Smooth muscle cell (in vitro differentiated cells): ENCODE measurements around the gene AFF3. TPM values are rescaled to one million over a fixed set of nuclear protein-coding genes. Genes with fewer than 3 reads are reported as not detected.
A peak's percentile ranks its signal among the peaks of the same experiment; 100 is the strongest.
"Not testable (repeated sequence)": the region's sequence is repeated elsewhere in the genome, so short reads cannot be mapped to it uniquely, and the experiment has no call there.

Experiments used
- DNase-seq: peaks from one replicate; lab custom pipeline; 2025; ENCODE audit not compliant: unreplicated experiment; lab: John Stamatoyannopoulos, UW
- H2AFZ ChIP-seq: fragments of 200-600 bp; sonication (generic); 2 replicates; pipeline ENCODE4 v1.6.0; 2016; ENCODE audit warnings: antibody characterized with exemption, low read depth, mild to moderate bottlenecking
- H3F3A ChIP-seq: fragments of 200-600 bp; sonication (generic); 2 replicates; pipeline ENCODE4 v1.6.0; 2017; ENCODE audit warnings: antibody characterized with exemption, low read depth
- H3K27ac ChIP-seq: fragments of 200-600 bp; sonication (generic); 2 replicates; pipeline ENCODE4 v1.5.1; 2016; ENCODE audit warnings: low read depth, mild to moderate bottlenecking
- H3K27me3 ChIP-seq: fragments of 200-600 bp; sonication (generic); 2 replicates; pipeline ENCODE4 v1.6.1; 2016; ENCODE audit warnings: low read depth, mild to moderate bottlenecking
- H3K36me3 ChIP-seq: fragments of 200-600 bp; sonication (generic); 2 replicates; pipeline ENCODE4 v1.5.1; 2016; ENCODE audit warnings: low read depth
- H3K4me1 ChIP-seq: fragments of 200-600 bp; sonication (generic); 2 replicates; pipeline ENCODE4 v1.5.1; 2016; ENCODE audit warnings: low read depth
- H3K4me2 ChIP-seq: fragments of 200-600 bp; sonication (generic); 2 replicates; pipeline ENCODE4 v1.6.0; 2016; ENCODE audit warnings: mild to moderate bottlenecking
- H3K4me3 ChIP-seq: fragments of 200-600 bp; sonication (generic); 2 replicates; pipeline ENCODE4 v1.5.1; 2016; ENCODE audit warnings: mild to moderate bottlenecking
- H3K79me2 ChIP-seq: fragments of 200-600 bp; sonication (generic); 2 replicates; pipeline ENCODE4 v1.6.0; 2016; ENCODE audit warnings: low read depth, mild to moderate bottlenecking
- H3K9ac ChIP-seq: fragments of 200-600 bp; sonication (generic); 2 replicates; pipeline ENCODE4 v1.6.0; 2016; ENCODE audit warnings: low read depth
- H3K9me3 ChIP-seq: fragments of 200-600 bp; sonication (generic); replicated peaks from 2 replicates; pipeline ENCODE4 v1.5.1; 2016; ENCODE audit warnings: low read depth
- H4K20me1 ChIP-seq: fragments of 200-600 bp; sonication (generic); 2 replicates; pipeline ENCODE4 v1.6.0; 2016; ENCODE audit warnings: low read depth
- CTCF ChIP-seq: fragments of 200-600 bp; sonication (generic); IDR thresholded peaks from 2 replicates; pipeline ENCODE4 v1.5.1; 2017; ENCODE audit warnings: borderline replicate concordance, mild to moderate bottlenecking, antibody characterized with exemption; ENCODE audit not compliant: insufficient read depth, poor library complexity, severe bottlenecking
- WGBS: methylation state at CpG from one replicate; pipeline ENCODE4 v1.1.7; 2016; ENCODE audit warnings: low lambda C conversion rate; 5-methylcytosine and 5-hydroxymethylcytosine counted together
- polyA plus RNA-seq: library from polyadenylated mRNA; unstranded; fragments of >200 nt; fragmentation: Nextera tagmentation; extraction: Ambion mirVana; gene quantifications from 2 replicates; pipeline ENCODE4 v1.2.1, GENCODE V29; 2016
- total RNA-seq: library from RNA; depleted of rRNA; stranded (reverse); fragments of >200 nt; gene quantifications from 2 replicates; pipeline ENCODE4 v1.2.3, GENCODE V29; 2014

AFF3 gene
- total and polyA plus RNA-seq, 2 experiments from 2014 or later, result 0.27 to 0.39 TPM

DNA sequence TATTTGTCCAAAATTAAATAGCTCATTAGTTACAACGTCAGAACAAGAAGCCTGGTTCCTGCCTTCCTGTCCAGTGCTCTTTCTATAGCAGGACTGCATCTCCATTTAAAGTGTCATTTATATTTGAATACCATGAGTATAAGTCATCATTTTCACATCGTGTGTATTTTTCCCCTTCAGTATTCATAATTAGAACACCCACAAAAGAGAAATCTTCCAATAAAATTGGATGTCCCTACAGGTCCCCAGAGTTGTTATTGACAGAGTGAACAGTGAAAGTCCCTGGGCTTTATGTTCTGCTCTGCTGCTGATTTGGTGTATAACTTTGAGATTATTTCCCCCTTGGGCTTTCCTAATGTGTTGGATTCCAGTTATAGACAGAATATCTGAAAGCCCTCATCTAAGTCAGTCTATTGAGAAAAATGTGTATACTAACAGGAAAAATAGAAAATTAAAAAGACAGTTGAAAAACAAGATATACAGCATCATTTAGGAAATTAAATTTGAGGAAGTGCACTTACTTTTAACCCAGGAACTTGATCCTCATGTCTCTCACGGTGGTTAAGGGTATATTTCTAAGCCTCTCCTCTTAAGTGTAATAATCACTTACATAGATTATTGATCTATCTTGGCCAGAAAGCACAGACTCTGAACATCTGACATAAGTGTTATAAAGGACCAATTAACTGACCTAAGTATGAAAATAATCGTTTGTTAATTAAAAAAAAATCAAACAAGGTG is 637.4 kb downstream of the AFF3 start:
- Histone ChIP-seq H2AFZ (no peak overlapping the region), H3K9ac (no peak overlapping the region), H3F3A (no peaks in the 10 kb centered on the region), H3K4me2 (no peak overlapping the region), H3K4me3 (no peak overlapping the region), H3K36me3 (no peaks in the 10 kb centered on the region), H3K79me2 (no peaks in the 10 kb centered on the region), H3K4me1 (no peaks in the 10 kb centered on the region), H3K27ac (no peak overlapping the region), H4K20me1 (no peaks in the 10 kb centered on the region), H3K9me3 (no peaks in the 10 kb centered on the region), H3K27me3 (peaks cover 4% of the 10 kb centered on the region)
- WGBS, result 72% methylated on average over 4 of the region's 4 CpGs
- no peak for TF ChIP-seq CTCF
- DNase-seq, result no peak

DNA sequence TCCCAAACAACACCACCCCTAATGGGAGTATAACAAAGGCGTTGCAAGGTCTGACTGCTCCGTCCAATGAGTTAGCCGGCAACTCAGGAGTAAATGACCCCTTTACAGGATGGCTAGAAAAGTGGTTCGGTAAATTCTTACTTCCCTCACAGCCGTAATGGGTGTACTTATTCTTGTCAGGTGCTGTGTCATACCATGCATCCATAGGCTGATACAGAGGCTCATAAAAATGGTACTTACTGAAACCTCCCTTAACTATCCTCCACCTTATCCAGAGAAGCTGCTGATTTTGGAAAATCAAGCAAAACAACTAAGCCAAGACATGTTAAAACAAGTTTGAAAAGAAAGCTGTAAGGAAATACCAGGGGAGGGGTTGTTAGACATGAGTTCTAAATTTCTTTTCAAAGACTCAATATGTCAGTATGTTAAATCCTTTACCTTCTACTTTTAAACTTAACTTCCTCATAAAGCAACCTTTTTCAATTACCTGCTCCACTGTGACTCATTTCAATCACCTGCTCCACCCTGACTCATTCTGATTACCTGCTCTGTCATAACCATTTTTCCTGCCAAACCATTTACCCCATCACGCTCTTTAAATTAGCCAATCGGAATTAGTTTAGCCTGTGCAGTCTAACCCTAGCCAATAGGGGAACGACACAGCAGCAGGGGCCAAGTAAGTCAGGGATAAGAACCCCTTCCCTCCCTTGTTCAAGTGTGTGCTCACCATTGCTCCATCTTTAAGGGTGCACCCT is 638.6 kb downstream of the AFF3 start:
- H3K4me2 ChIP-seq, H3K9me3 ChIP-seq, H3K4me3 ChIP-seq, H4K20me1 ChIP-seq, H3K27me3 ChIP-seq, H3F3A ChIP-seq, H2AFZ ChIP-seq, H3K79me2 ChIP-seq, H3K4me1 ChIP-seq, H3K36me3 ChIP-seq, DNase-seq: not testable (repeated sequence)
- WGBS, result 89% methylated on average over 8 of the region's 8 CpGs
- Histone ChIP-seq H3K9ac (peak overlapping the region; percentile 23), H3K27ac (peak overlapping the region; percentile 45)

GRCh38 chr2:99496021-99496420 is 646.4 kb downstream of the AFF3 start:
- Histone ChIP-seq H3K27ac (no peak overlapping the region), H3K4me1 (no peaks in the 10 kb centered on the region), H3K36me3 (no peaks in the 10 kb centered on the region), H4K20me1 (no peaks in the 10 kb centered on the region), H3K9me3 (no peaks in the 10 kb centered on the region), H3K4me2 (no peak overlapping the region), H3K4me3 (no peak overlapping the region), H3K27me3 (no peaks in the 10 kb centered on the region), H3K9ac (no peak overlapping the region), H3K79me2 (no peaks in the 10 kb centered on the region), H2AFZ (no peak overlapping the region), H3F3A (no peaks in the 10 kb centered on the region)
- 98% methylated on average over 2 of the region's 2 CpGs for WGBS
- no peak for DNase-seq
- no peak for TF ChIP-seq CTCF

Other genes starting within 250 kb of the AFF3 start
- 1.3 and 1.4 TPM in 2 replicates for gene LONRF2, start 179.9 kb upstream of the AFF3 start, total RNA-seq
- gene LONRF2, start 179.9 kb upstream of the AFF3 start, polyA plus RNA-seq, result 0.06 and 0.34 TPM in 2 replicates